ENCODE data around the gene CNPY1. TPM values are rescaled to one million over a fixed set of nuclear protein-coding genes. Genes with fewer than 3 reads are reported as not detected.
"Not testable (repeated sequence)": the region's sequence is repeated elsewhere in the genome, so short reads cannot be mapped to it uniquely, and the experiment has no call there.

The CNPY1 gene
- not detected for polyA plus RNA-seq
- long read RNA-seq, donor 1, result 0 reads
- long read RNA-seq, donor 2, result 0 reads
- long read RNA-seq, donor 3, result 0 reads
- long read RNA-seq, donor 4, result 0 reads
- long read RNA-seq, donor 5, result 0 reads
- long read RNA-seq, donor 6, result 0 reads
- long read RNA-seq, donor 7, result 0 reads
- long read RNA-seq, donor 8, result 0 reads
- long read RNA-seq, donor 9, result 0 reads
- long read RNA-seq, donor 10, result 0 reads

DNA sequence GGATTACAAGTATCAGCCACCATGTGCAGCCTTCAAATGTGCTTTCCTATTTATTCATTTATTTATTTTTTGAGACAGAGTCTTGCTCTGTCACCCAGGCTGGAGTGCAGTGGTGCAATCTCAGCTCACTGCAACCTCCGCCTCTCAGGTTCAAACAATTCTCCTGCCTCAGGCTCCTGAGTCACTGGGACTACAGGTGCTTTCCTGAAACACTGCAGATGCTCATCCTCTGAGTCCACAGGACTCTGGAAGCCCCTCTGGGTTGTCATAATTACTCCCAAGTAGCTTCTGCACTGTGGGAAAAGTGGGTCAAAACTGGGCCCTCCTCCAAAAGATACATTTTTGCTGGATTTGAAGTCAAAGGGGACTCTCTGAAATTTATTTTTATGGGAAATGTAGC is at the start of gene CNPY1:
TSS of gene CNPY1 (minus strand) at position 111 of the 400 bp plus-strand sequence. CDS start 630 bp downstream, outside the sequence.
- WGBS, 3 donors, result 57 to 84% (median 75%) methylated on average over 1 of the region's 1 CpG
- H3K36me3 ChIP-seq (ENCODE audit: control insufficient read depth in 3 of 3, insufficient read depth in 2 of 3, low read depth in 1 of 3, low read length in 3 of 3); H3K4me3 ChIP-seq (ENCODE audit: low read depth in 1 of 3, low read length in 3 of 3); H3K4me1 ChIP-seq (ENCODE audit: control insufficient read depth in 3 of 3, insufficient read depth in 2 of 3, low read depth in 1 of 3, low read length in 2 of 3); DNase-seq; H3K27ac ChIP-seq (ENCODE audit: low read depth in 1 of 3, low read length in 2 of 3); H3K9me3 ChIP-seq (ENCODE audit: control insufficient read depth in 2 of 2, insufficient read depth in 1 of 2, low read depth in 1 of 2, low read length in 1 of 2); H3K27me3 ChIP-seq (ENCODE audit: control insufficient read depth in 3 of 3, insufficient read depth in 3 of 3, low read length in 3 of 3); FAIRE-seq: not testable (repeated sequence)

DNA sequence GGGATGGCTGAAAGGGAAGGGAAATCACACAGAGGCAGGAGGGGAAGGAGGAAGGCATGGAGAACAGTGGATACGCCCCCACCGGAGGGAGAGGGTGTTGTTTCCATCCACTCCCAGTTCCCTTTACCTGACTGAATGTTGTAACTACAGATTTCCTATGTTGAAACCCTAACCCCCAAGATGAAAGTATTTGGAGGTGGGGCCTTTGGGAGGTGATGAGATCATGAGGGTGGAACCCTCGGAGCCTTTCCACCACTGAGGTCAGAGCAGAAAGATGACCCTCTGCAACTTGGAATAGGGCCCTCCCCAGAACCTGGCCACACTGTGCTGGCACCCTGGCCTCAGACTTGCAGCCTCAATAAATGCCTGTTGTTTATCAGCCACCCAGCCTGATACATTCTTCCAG is 48.6 kb upstream of the CNPY1 start:
- Histone ChIP-seq H3K27ac (ENCODE audit: low read depth in 1 of 3, low read length in 2 of 3) (no peak overlapping the region), H3K27me3 (ENCODE audit: control insufficient read depth in 3 of 3, insufficient read depth in 3 of 3, low read length in 3 of 3) (no peaks in the 10 kb centered on the region), H3K4me3 (ENCODE audit: low read depth in 1 of 3, low read length in 3 of 3) (no peak overlapping the region), H3K36me3 (ENCODE audit: control insufficient read depth in 3 of 3, insufficient read depth in 2 of 3, low read depth in 1 of 3, low read length in 3 of 3) (no peaks in the 10 kb centered on the region), H3K4me1 (ENCODE audit: control insufficient read depth in 3 of 3, insufficient read depth in 2 of 3, low read depth in 1 of 3, low read length in 2 of 3) (peaks cover 0 to 19% (median 3%) of the 10 kb centered on the region in 3 donors), H3K9me3 (ENCODE audit: control insufficient read depth in 2 of 2, insufficient read depth in 1 of 2, low read depth in 1 of 2, low read length in 1 of 2) (no peaks in the 10 kb centered on the region)
- 22 to 40% (median 38%) methylated on average over 3 of the region's 3 CpGs for WGBS, 3 donors
- no peak for FAIRE-seq
- DNase-seq, result peak in 1 of 2 donors; percentile 25

DNA sequence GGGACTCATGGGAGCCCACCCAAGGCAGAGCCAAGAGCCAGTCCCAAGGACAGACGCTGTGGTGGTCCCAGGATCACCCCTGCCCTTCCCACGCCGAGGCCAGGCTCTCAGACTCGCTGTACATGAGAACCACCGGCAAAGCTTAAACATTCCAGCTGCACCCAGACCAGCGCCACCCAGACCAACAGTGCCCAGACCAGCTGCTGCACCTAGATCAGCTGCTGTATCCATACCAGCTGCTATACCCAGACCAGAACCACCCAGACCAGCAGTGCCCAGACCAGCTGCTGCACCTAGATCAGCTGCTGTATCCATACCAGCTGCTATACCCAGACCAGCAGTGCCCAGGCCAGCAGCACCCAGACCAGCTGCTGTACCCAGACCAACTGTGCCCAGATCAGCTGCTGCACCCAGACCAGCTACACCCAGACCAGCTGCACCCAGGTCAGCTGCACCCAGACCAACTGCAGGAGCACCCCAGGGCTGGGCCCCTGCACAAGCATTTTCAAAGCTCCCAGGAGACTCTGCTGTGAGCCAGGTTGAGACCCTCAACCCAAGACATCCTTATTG is 47.9 kb upstream of the CNPY1 start:
- H3K27me3 ChIP-seq (ENCODE audit: control insufficient read depth in 3 of 3, insufficient read depth in 3 of 3, low read length in 3 of 3), result no peaks in the 10 kb centered on the region
- H3K9me3 ChIP-seq (ENCODE audit: control insufficient read depth in 2 of 2, insufficient read depth in 1 of 2, low read depth in 1 of 2, low read length in 1 of 2), result no peaks in the 10 kb centered on the region
- FAIRE-seq (no peak), DNase-seq (no peak)
- H3K27ac ChIP-seq (ENCODE audit: low read depth in 1 of 3, low read length in 2 of 3), result no peak overlapping the region
- no peak overlapping the region for H3K4me3 ChIP-seq (ENCODE audit: low read depth in 1 of 3, low read length in 3 of 3)
- 51 to 83% (median 67%) methylated on average over 6 of the region's 6 CpGs for WGBS, 3 donors
- H3K36me3 ChIP-seq (ENCODE audit: control insufficient read depth in 3 of 3, insufficient read depth in 2 of 3, low read depth in 1 of 3, low read length in 3 of 3), result no peaks in the 10 kb centered on the region
- H3K4me1 ChIP-seq (ENCODE audit: control insufficient read depth in 3 of 3, insufficient read depth in 2 of 3, low read depth in 1 of 3, low read length in 2 of 3), result peaks cover 0 to 18% (median 3%) of the 10 kb centered on the region in 3 donors

DNA sequence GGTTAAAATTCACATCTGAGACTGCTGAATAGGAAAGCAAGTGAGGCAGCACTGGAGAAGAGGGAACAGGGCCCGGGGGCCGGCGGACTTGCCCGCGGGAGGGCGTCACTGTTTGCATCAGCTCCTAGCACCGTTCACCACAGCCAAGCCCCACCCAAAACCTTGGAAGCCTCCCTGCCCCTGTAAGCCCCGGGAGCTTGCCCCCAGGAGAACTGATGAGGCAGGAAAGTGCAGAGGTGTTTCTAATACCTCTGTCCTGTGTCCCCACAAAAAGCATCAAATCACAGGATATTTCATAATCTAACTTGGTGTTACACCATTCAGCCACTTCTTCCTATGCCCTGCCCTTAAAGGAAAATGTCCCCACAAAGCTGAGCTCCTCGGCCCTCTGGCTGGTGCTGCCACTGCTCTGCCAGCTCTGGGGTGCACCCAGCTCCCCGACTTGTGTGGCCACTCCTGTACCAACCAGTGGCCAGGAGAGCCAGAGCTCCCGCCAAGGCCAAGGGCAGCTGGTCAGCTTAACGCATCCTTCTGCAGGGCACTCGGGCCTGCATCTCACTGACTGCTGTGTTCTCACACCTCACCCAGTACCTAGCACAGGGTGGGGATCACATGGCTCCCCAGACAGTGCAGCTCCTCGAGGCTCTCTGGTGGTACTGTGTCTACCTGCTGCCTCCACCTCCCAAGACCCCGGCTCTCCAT is 47.3 kb upstream of the CNPY1 start:
- no peaks in the 10 kb centered on the region for H3K27me3 ChIP-seq (ENCODE audit: control insufficient read depth in 3 of 3, insufficient read depth in 3 of 3, low read length in 3 of 3)
- FAIRE-seq, result no peak
- H3K4me3 ChIP-seq (ENCODE audit: low read depth in 1 of 3, low read length in 3 of 3), result no peak overlapping the region
- WGBS, 3 donors, result 71 to 81% (median 75%) methylated on average over 14 to 15 of the region's 15 CpGs
- no peaks in the 10 kb centered on the region for H3K36me3 ChIP-seq (ENCODE audit: control insufficient read depth in 3 of 3, insufficient read depth in 2 of 3, low read depth in 1 of 3, low read length in 3 of 3)
- H3K27ac ChIP-seq (ENCODE audit: low read depth in 1 of 3, low read length in 2 of 3), result no peak overlapping the region
- H3K4me1 ChIP-seq (ENCODE audit: control insufficient read depth in 3 of 3, insufficient read depth in 2 of 3, low read depth in 1 of 3, low read length in 2 of 3), result peaks cover 0 to 16% (median 3%) of the 10 kb centered on the region in 3 donors
- no peak for DNase-seq
- H3K9me3 ChIP-seq (ENCODE audit: control insufficient read depth in 2 of 2, insufficient read depth in 1 of 2, low read depth in 1 of 2, low read length in 1 of 2), result no peaks in the 10 kb centered on the region

DNA sequence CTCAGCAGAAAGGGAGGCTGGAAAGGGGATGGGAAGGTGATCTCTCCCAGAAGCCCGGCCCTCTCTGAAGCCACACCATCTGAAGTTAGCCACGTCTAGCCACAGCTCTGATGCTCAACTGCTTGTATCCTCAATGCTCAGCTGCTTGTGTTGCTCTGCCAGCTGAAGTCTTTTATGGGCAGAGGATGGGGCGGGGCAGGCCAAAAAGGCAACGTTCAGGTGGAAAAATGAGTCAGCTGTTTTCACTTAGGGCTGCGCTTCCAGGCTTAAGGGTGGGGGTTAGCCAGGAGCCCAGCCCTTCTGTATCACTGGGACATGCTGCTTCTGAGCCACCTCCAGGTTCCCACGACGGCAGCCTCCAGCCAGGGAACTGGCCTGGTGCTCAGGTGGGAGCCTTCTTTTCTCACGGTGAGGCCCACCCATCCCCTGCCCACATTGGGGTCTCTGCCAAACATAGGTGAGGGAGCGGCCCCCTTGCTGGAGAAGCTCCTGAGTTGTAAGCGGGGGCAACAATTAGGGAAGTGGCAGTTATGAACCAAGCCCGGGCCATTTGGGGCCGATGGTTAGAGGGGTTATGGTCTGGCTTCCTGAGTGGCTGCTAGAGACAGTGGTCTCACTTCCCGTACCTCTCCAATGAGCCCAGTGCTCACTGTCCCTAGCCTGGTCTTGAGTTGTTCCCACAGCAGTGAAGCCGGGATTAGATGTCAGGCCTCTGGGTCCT is 44.9 kb upstream of the CNPY1 start:
- Histone ChIP-seq H3K4me3 (ENCODE audit: low read depth in 1 of 3, low read length in 3 of 3) (no peak overlapping the region), H3K27ac (ENCODE audit: low read depth in 1 of 3, low read length in 2 of 3) (no peak overlapping the region), H3K27me3 (ENCODE audit: control insufficient read depth in 3 of 3, insufficient read depth in 3 of 3, low read length in 3 of 3) (peaks cover 0 to 5% (median 0%) of the 10 kb centered on the region in 3 donors), H3K36me3 (ENCODE audit: control insufficient read depth in 3 of 3, insufficient read depth in 2 of 3, low read depth in 1 of 3, low read length in 3 of 3) (no peaks in the 10 kb centered on the region), H3K4me1 (ENCODE audit: control insufficient read depth in 3 of 3, insufficient read depth in 2 of 3, low read depth in 1 of 3, low read length in 2 of 3) (peaks cover 0 to 6% (median 0%) of the 10 kb centered on the region in 3 donors), H3K9me3 (ENCODE audit: control insufficient read depth in 2 of 2, insufficient read depth in 1 of 2, low read depth in 1 of 2, low read length in 1 of 2) (no peaks in the 10 kb centered on the region)
- WGBS, 3 donors, result 43 to 63% (median 49%) methylated on average over 13 to 14 of the region's 14 CpGs
- DNase-seq, result peak; percentile 61 to 85
- no peak for FAIRE-seq

DNA sequence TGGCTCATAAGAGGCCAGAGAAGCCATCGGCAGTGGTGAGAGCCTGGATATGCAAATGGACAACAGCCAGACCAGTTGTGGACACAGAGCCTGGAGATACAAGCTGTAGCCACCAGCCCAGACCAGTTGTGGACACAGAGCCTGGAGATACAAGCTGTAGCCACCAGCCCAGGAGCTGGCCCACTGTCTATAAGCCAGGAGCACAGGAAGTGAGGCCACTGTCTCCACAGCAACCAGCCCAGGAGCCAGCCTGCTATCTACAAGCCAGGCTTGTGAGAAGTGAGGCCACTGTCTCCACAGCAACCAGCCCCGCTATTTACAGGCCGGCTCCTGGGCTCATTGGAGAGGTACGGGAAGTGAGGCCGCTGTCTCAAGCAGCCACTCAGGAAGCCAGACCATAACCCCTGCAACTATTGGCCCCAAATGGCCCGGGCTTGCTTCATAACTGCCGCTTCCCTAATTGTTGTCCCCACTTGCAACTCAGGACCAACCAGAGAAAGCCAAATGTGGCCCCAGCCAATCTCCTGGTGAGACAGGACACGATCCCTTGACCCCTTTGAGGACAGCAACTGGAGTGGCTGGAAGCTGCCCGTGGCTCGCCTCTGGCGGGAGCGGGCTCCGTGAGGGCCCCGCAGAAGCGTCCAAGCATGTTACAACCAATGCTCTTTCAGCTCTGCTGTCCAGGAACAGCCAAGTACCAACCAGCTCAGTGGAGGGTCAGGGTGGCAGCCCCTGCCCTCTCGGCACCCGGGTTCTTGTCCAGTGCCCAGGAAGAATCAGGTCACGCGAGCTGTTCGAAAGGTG is 44.1 kb upstream of the CNPY1 start:
- no peaks in the 10 kb centered on the region for H3K9me3 ChIP-seq (ENCODE audit: control insufficient read depth in 2 of 2, insufficient read depth in 1 of 2, low read depth in 1 of 2, low read length in 1 of 2)
- no peaks in the 10 kb centered on the region for H3K36me3 ChIP-seq (ENCODE audit: control insufficient read depth in 3 of 3, insufficient read depth in 2 of 3, low read depth in 1 of 3, low read length in 3 of 3)
- no peak overlapping the region for H3K4me3 ChIP-seq (ENCODE audit: low read depth in 1 of 3, low read length in 3 of 3)
- H3K27me3 ChIP-seq (ENCODE audit: control insufficient read depth in 3 of 3, insufficient read depth in 3 of 3, low read length in 3 of 3), result peaks cover 0 to 5% (median 0%) of the 10 kb centered on the region in 3 donors
- peak; percentile 21 to 23 for DNase-seq
- WGBS, 3 donors, result 51 to 75% (median 68%) methylated on average over 14 to 20 of the region's 20 CpGs
- H3K27ac ChIP-seq (ENCODE audit: low read depth in 1 of 3, low read length in 2 of 3), result no peak overlapping the region
- peaks cover 0 to 6% (median 0%) of the 10 kb centered on the region in 3 donors for H3K4me1 ChIP-seq (ENCODE audit: control insufficient read depth in 3 of 3, insufficient read depth in 2 of 3, low read depth in 1 of 3, low read length in 2 of 3)
- no peak for FAIRE-seq

DNA sequence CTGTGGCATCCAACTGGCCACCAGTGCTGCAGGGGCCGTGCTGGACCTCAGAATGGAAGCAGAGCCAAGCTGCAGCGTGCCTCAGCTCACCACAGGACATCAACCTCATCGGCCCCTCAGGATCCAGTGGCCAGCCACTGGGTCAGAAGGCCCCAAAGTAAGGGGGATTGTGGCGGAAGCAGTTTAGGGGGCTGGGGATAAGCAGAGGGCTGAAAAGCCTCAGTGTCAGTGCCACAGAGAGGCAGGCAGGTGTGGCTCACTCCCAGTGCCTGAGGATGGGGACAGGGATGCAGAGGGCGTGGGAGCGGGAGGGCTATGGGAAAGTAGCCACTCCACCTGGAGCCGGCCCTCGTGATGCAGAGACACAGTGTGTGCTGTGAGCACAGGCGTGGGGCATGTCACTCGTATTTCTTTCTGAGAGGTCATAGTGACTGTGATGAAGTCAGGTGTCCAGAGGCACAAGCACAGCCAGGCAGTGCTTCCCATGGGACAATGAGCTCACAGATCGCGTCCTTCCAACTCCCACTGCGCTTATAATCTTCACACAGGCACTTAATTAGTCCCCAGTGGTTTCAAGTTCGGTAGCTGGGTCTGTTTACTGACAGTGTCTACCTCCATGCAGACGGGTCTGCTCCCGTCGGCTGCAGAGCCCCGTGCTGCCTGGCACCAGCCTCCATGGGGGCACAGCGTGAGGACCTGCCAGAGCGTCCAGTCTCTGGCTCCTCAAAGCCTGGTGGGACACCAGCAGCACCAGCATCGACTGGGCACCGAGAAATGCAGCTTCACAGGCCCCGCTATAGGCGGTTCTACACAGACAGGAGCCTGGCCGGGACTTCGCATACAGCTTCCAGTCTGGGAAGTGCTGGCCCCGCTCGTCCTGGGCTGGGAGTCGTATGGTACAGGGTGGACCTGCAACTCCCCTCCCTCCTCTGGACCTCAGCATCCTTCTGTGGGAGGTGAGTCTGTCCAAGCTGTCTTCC is 42.9 kb upstream of the CNPY1 start:
- Histone ChIP-seq H3K4me1 (ENCODE audit: control insufficient read depth in 3 of 3, insufficient read depth in 2 of 3, low read depth in 1 of 3, low read length in 2 of 3) (peaks cover 0 to 6% (median 0%) of the 10 kb centered on the region in 3 donors), H3K4me3 (ENCODE audit: low read depth in 1 of 3, low read length in 3 of 3) (no peak overlapping the region), H3K27me3 (ENCODE audit: control insufficient read depth in 3 of 3, insufficient read depth in 3 of 3, low read length in 3 of 3) (peaks cover 0 to 5% (median 0%) of the 10 kb centered on the region in 3 donors), H3K27ac (ENCODE audit: low read depth in 1 of 3, low read length in 2 of 3) (no peak overlapping the region), H3K9me3 (ENCODE audit: control insufficient read depth in 2 of 2, insufficient read depth in 1 of 2, low read depth in 1 of 2, low read length in 1 of 2) (no peaks in the 10 kb centered on the region), H3K36me3 (ENCODE audit: control insufficient read depth in 3 of 3, insufficient read depth in 2 of 3, low read depth in 1 of 3, low read length in 3 of 3) (no peaks in the 10 kb centered on the region)
- WGBS, 3 donors, result 87 to 93% (median 90%) methylated on average over 29 of the region's 29 CpGs
- no peak for FAIRE-seq
- DNase-seq, result no peak
